Left ventricle myocardium inferior (tissue), 1 donor: Measurements from ENCODE around the gene STUB1. TPM values are rescaled to one million over a fixed set of nuclear protein-coding genes. Genes with fewer than 3 reads are reported as not detected.
A peak's percentile ranks its signal among the peaks of the same experiment; 100 is the strongest.

ENCODE experiments used
- DNase-seq: peaks from one replicate; pipeline ENCODE4 v3.0.0-alpha.2; 2020
- H3K27ac ChIP-seq: fragments of 200-600 bp; replicated peaks from 2 replicates; pipeline ENCODE4 v1.8.0; 2021
- H3K27me3 ChIP-seq: fragments of 200-600 bp; 2 replicates; pipeline ENCODE4 v1.8.0; 2021; ENCODE audit warnings: low read depth
- H3K36me3 ChIP-seq: fragments of 200-600 bp; 2 replicates; pipeline ENCODE4 v1.8.0; 2021
- H3K4me1 ChIP-seq: fragments of 200-600 bp; 2 replicates; pipeline ENCODE4 v1.8.0; 2021
- H3K4me3 ChIP-seq: fragments of 200-600 bp; 2 replicates; pipeline ENCODE4 v1.8.0; 2021; ENCODE audit warnings: mild to moderate bottlenecking, moderate library complexity
- H3K9me3 ChIP-seq: fragments of 200-600 bp; replicated peaks from 2 replicates; pipeline ENCODE4 v1.8.0; 2021
- CTCF ChIP-seq: fragments of 200-600 bp; IDR thresholded peaks from 2 replicates; pipeline ENCODE4 v1.8.0; 2021; ENCODE audit warnings: antibody characterized with exemption, mild to moderate bottlenecking, borderline replicate concordance
- intact Hi-C: fragments of 100-400 bp; cut with micrococcal nuclease; formaldehyde crosslinking; loops from one replicate; pipeline ENCODE4 v1.11.0; 2022
- total RNA-seq: library from RNA; stranded (reverse); fragmentation: NEBNext Ultra II Directional; extraction: Animal tissue kit (Norgen Biotek cat#: 25700); gene quantifications from one replicate; pipeline ENCODE4 v1.2.1, GENCODE V29; 2021
- donor health status: DM: no; HTN: yes; CAD: no; lungs with severe emphysema.

Gene STUB1
- total RNA-seq, 1 donor from 2014 or later = 113 TPM

GRCh38 chr16:720990-721764, 41.0 kb downstream of the STUB1 start, which contains the start of gene ANTKMT:
Gene ANTKMT (plus strand): TSS chr16:721146. CDS start chr16:721275, 129 bp downstream.
- Histone ChIP-seq H3K27me3 (peaks cover 4% of the 10 kb centered on the region), H3K4me1 (peaks cover 49% of the 10 kb centered on the region), H3K4me3 (peak within 1 kb of the TSS; percentile 96), H3K36me3 (no peaks in the 10 kb centered on the region), H3K9me3 (no peaks in the 10 kb centered on the region), H3K27ac (peak within 1 kb of the TSS; percentile 97)
- peak; percentile 78 for DNase-seq
- TF ChIP-seq CTCF = no peak
- intact Hi-C loops = no loop called here

DNA sequence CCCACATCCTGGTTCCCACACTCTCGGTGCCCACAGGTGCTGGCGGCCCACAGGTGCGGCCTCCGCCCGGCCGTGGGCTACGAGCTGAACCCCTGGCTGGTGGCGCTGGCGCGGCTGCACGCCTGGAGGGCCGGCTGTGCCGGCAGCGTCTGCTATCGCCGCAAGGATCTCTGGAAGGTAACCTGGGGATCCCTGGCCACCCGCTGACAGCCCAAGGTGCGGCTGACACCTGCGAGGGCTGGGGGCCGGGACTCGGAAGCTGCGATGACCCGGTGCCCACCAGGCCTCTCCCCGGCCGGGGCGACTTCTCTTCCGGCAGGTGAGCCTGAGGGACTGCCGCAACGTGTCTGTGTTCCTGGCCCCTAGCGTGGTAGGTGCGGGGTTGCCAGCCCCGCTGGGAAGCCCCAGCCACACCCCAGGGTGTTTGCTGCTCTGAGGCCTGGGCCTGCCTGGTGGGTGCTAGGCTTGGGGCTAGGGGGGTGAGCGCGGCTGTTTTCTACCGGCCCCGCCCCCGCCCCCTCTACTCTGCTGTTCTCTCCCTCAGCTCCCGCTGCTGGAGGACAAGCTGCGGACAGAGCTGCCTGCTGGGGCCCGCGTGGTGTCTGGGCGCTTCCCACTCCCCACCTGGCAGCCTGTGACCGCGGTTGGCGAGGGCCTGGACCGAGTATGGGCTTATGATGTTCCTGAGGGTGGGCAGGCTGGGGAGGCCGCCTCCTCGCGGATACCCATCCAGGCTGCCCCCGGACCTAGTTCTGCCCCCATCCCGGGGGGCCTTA, 41.7 kb downstream of the STUB1 start:
- Histone ChIP-seq H3K9me3 (no peaks in the 10 kb centered on the region), H3K4me1 (peaks cover 47% of the 10 kb centered on the region), H3K4me3 (peak overlapping the region; percentile 96), H3K27ac (peak overlapping the region; percentile 97), H3K27me3 (peaks cover 10% of the 10 kb centered on the region), H3K36me3 (no peaks in the 10 kb centered on the region)
- no peak for DNase-seq
- TF ChIP-seq CTCF = no peak
- intact Hi-C loops = no loop called here

DNA sequence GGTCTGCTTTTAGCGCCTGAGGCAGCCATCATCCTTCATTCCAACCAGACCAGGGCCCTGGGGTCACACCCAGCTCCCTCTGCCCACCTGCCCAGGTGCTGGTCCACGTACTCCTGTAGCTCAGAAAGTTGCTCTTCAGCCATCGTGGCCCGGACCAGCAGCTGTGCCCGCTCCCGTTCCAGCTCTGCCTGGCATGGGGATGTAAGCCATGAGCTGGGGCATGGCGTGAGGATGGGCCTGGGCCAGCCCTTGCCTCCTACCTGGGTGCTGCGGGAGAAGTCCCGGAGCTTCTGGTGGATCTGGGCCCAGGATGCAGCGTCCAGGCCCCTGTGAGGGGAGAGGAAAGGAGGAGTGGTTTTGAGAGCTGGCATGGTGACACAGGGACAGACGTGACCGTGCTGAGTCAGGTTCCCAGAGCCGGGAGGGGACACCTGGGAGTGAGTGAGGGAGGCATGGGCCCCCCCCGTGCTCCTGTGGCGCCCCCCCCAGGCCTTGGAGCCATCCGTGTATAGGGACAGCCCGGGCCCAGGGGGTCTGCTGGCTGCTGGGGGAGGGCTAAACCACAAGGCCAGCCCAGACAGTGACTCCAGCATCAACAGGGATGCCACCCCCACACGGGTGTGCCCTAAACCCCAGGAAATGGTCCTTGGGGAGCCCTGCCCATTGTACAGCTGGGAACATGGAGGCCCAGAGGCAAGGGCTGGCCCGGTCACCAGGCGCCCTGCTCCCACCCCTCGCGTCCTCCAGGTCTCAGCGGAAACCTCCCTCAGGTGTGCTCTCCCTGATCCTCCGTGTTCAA, 42.8 kb downstream of the STUB1 start:
- DNase-seq = no peak
- no peaks in the 10 kb centered on the region for H3K36me3 ChIP-seq

GRCh38 chr16:723695-724094, 43.5 kb downstream of the STUB1 start:
- intact Hi-C loops = no loop called here
- Histone ChIP-seq H3K4me1 (peaks cover 59% of the 10 kb centered on the region), H3K9me3 (no peaks in the 10 kb centered on the region), H3K27ac (no peak overlapping the region), H3K4me3 (no peak overlapping the region), H3K36me3 (no peaks in the 10 kb centered on the region), H3K27me3 (peaks cover 26% of the 10 kb centered on the region)
- no peak for DNase-seq
- no peak for TF ChIP-seq CTCF

More for the DNA sequence above, 42.8 kb downstream of the STUB1 start:
- Histone ChIP-seq H3K4me1 (peaks cover 54% of the 10 kb centered on the region), H3K4me3 (no peak overlapping the region), H3K27me3 (peaks cover 20% of the 10 kb centered on the region), H3K27ac (no peak overlapping the region), H3K9me3 (no peaks in the 10 kb centered on the region)
- intact Hi-C loops = no loop called here
- TF ChIP-seq CTCF = no peak
